ENCODE measurements around the gene CDHR2. TPM values are rescaled to one million over a fixed set of nuclear protein-coding genes. Genes with fewer than 3 reads are reported as not detected.

The CDHR2 gene
- total RNA-seq, 4 donors from 2014 or later: 0.07 to 0.27 (median 0.20) TPM; not detected in 1

- H3K27me3 ChIP-seq: peaks cover 17 to 30% (median 18%) of the 10 kb centered on the region in 3 donors
- H3K4me1 ChIP-seq: peaks cover 11% of the 10 kb centered on the region in 2 donors
- ATAC-seq (no peak), DNase-seq (no peak)
- in situ Hi-C loops (cut with MboI; ENCODE audit: low sequenced_read_pairs in 4 of 4): no loop called here
- no peak overlapping the region for H3K4me3 ChIP-seq
- intact Hi-C loops (cut with DNase I; ENCODE audit: low total_unique reads): no loop called here
- no peak overlapping the region for H3K27ac ChIP-seq
- H3K9me3 ChIP-seq: no peaks in the 10 kb centered on the region
- no peaks in the 10 kb centered on the region for H3K36me3 ChIP-seq
- TF ChIP-seq CTCF (IDR thresholded peaks at IDR 0.05 in 4 of 5, conservative IDR thresholded peaks at IDR 0.05 in 1 of 5) (no peak), POLR2A (IDR thresholded peaks at IDR 0.05) (no peak)
These were observed 82.5 kb downstream of the CDHR2 start for GRCh38 chr5:176631383-176632200.

- ATAC-seq (peak; percentile 56 to 72), DNase-seq (peak; percentile 61 to 66)
- peaks cover 11% of the 10 kb centered on the region in 2 donors for H3K4me1 ChIP-seq
- TF ChIP-seq POLR2A (IDR thresholded peaks at IDR 0.05) (no peak), CTCF (IDR thresholded peaks at IDR 0.05 in 4 of 5, conservative IDR thresholded peaks at IDR 0.05 in 1 of 5) (no peak)
- in situ Hi-C loops (cut with MboI; ENCODE audit: low sequenced_read_pairs in 4 of 4) (no loop called here), intact Hi-C loops (cut with DNase I; ENCODE audit: low total_unique reads) (no loop called here)
- H3K4me3 ChIP-seq: no peak overlapping the region
- H3K36me3 ChIP-seq: no peaks in the 10 kb centered on the region
- peaks cover 15 to 21% (median 17%) of the 10 kb centered on the region in 3 donors for H3K27me3 ChIP-seq
- no peaks in the 10 kb centered on the region for H3K9me3 ChIP-seq
- peak overlapping the region in 1 of 4 donors; percentile 58 for H3K27ac ChIP-seq
These were observed 83.6 kb downstream of the CDHR2 start for GRCh38 chr5:176632745-176633144.

GRCh38 chr5:176633598-176633997, 84.5 kb downstream of the CDHR2 start:
- TF ChIP-seq CTCF (IDR thresholded peaks at IDR 0.05 in 4 of 5, conservative IDR thresholded peaks at IDR 0.05 in 1 of 5): no peak
- no peak for TF ChIP-seq POLR2A (IDR thresholded peaks at IDR 0.05)
- Histone ChIP-seq H3K36me3 (no peaks in the 10 kb centered on the region), H3K4me3 (no peak overlapping the region), H3K9me3 (no peaks in the 10 kb centered on the region), H3K27ac (no peak overlapping the region), H3K27me3 (peaks cover 11 to 16% (median 13%) of the 10 kb centered on the region in 3 donors), H3K4me1 (peaks cover 11% of the 10 kb centered on the region in 2 donors)
- intact Hi-C loops (cut with DNase I; ENCODE audit: low total_unique reads): no loop called here
- in situ Hi-C loops (cut with MboI; ENCODE audit: low sequenced_read_pairs in 4 of 4): no loop called here
- DNase-seq (no peak), ATAC-seq (no peak)

GRCh38 chr5:176636426-176636825, 87.3 kb downstream of the CDHR2 start:
- H3K4me3 ChIP-seq: no peak overlapping the region
- intact Hi-C loops (cut with DNase I; ENCODE audit: low total_unique reads): no loop called here
- ATAC-seq: no peak
- no peak overlapping the region for H3K27ac ChIP-seq
- DNase-seq: no peak
- TF ChIP-seq CTCF (IDR thresholded peaks at IDR 0.05 in 4 of 5, conservative IDR thresholded peaks at IDR 0.05 in 1 of 5) (no peak), POLR2A (IDR thresholded peaks at IDR 0.05) (no peak)
- in situ Hi-C loops (cut with MboI; ENCODE audit: low sequenced_read_pairs in 4 of 4): no loop called here
- H3K36me3 ChIP-seq: no peaks in the 10 kb centered on the region
- no peaks in the 10 kb centered on the region for H3K9me3 ChIP-seq
- H3K27me3 ChIP-seq: no peaks in the 10 kb centered on the region
- H3K4me1 ChIP-seq: peaks cover 3 to 18% of the 10 kb centered on the region in 2 donors

All from gastrocnemius medialis (tissue), 4 donors.